ENCODE measurements around the gene TASP1. TPM values are rescaled to one million over a fixed set of nuclear protein-coding genes. Genes with fewer than 3 reads are reported as not detected.

Gene TASP1
- total and polyA plus RNA-seq, 4 donors, result 2.5 to 10.0 (median 4.7) TPM

GRCh38 chr20:13684566-13685222, 46.0 kb upstream of the TASP1 start:
- no peak for DNase-seq (ENCODE audit: low spot score)
- Histone ChIP-seq H3K27me3 (ENCODE audit: control insufficient read depth in 4 of 4, insufficient read depth in 4 of 4, low read length in 3 of 4) (no peaks in the 10 kb centered on the region), H3K9ac (ENCODE audit: low read depth in 1 of 2, low read length in 2 of 2) (no peak overlapping the region), H3K27ac (ENCODE audit: low read depth in 1 of 2, low read length in 2 of 2) (no peak overlapping the region), H3K36me3 (ENCODE audit: control insufficient read depth in 4 of 4, insufficient read depth in 3 of 4, low read depth in 1 of 4, low read length in 3 of 4) (no peaks in the 10 kb centered on the region), H3K4me1 (ENCODE audit: control insufficient read depth in 4 of 4, insufficient read depth in 4 of 4, low read length in 3 of 4) (peaks cover 0 to 4% (median 0%) of the 10 kb centered on the region in 4 donors), H3K4me3 (ENCODE audit: low read depth in 1 of 3, low read length in 3 of 3) (no peak overlapping the region), H3K9me3 (ENCODE audit: control insufficient read depth in 4 of 4, low read length in 3 of 4) (no peaks in the 10 kb centered on the region)
- no peak for TF ChIP-seq YY1 (IDR thresholded peaks at IDR 0.05)
- no peak for TF ChIP-seq RAD21 (IDR thresholded peaks at IDR 0.05)
- TF ChIP-seq FOXA2 (IDR thresholded peaks at IDR 0.05), result no peak
- 73% methylated on average over 5 of the region's 5 CpGs for WGBS

DNA sequence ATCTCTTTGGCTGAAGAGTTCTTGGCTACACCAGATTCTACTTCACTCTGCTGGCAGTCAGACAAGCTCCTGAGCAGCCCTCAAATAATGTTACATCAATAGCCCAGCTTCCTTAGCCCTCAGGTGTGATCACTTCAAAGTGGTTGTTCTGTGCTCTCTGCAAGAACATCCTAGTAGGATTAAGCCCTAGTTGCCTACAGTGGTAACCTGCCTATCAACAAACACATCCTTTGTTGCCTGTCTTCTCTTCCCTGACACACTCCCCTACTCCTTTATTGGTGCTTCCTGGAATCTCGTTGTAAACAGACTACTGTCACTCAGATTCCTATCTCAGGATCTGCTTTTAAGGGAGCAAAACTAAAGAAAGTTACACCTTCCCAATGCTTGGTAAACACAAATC, 45.1 kb upstream of the TASP1 start:
- 20% methylated on average over 1 of the region's 1 CpG for WGBS
- Histone ChIP-seq H3K4me3 (ENCODE audit: low read depth in 1 of 3, low read length in 3 of 3) (no peak overlapping the region), H3K36me3 (ENCODE audit: control insufficient read depth in 4 of 4, insufficient read depth in 3 of 4, low read depth in 1 of 4, low read length in 3 of 4) (no peaks in the 10 kb centered on the region), H3K9ac (ENCODE audit: low read depth in 1 of 2, low read length in 2 of 2) (no peak overlapping the region), H3K4me1 (ENCODE audit: control insufficient read depth in 4 of 4, insufficient read depth in 4 of 4, low read length in 3 of 4) (peaks cover 0 to 4% (median 0%) of the 10 kb centered on the region in 4 donors), H3K27ac (ENCODE audit: low read depth in 1 of 2, low read length in 2 of 2) (no peak overlapping the region), H3K9me3 (ENCODE audit: control insufficient read depth in 4 of 4, low read length in 3 of 4) (no peaks in the 10 kb centered on the region), H3K27me3 (ENCODE audit: control insufficient read depth in 4 of 4, insufficient read depth in 4 of 4, low read length in 3 of 4) (no peaks in the 10 kb centered on the region)
- no peak for DNase-seq (ENCODE audit: low spot score)
- TF ChIP-seq, protein P1, sequence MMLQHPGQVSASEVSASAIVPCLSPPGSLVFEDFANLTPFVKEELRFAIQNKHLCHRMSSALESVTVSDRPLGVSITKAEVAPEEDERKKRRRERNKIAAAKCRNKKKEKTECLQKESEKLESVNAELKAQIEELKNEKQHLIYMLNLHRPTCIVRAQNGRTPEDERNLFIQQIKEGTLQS (IDR thresholded peaks at IDR 0.05), result no peak
- TF ChIP-seq REST (IDR thresholded peaks at IDR 0.05), result no peak
- no peak for TF ChIP-seq GABPA (IDR thresholded peaks at IDR 0.05 in 1 of 2, conservative IDR thresholded peaks at IDR 0.05 in 1 of 2)
- no peak for TF ChIP-seq TAF1 (conservative IDR thresholded peaks at IDR 0.05)
- TF ChIP-seq YY1 (IDR thresholded peaks at IDR 0.05), result no peak
- TF ChIP-seq RXRA (IDR thresholded peaks at IDR 0.05), result no peak
- no peak for TF ChIP-seq HNF4G (IDR thresholded peaks at IDR 0.05)
- TF ChIP-seq FOXA2 (IDR thresholded peaks at IDR 0.05), result no peak
- no peak for TF ChIP-seq EGR1 (IDR thresholded peaks at IDR 0.05; ENCODE audit: low read depth in 2 of 2)
- TF ChIP-seq FOXA1 (IDR thresholded peaks at IDR 0.05), result no peak
- TF ChIP-seq NR2F2 (IDR thresholded peaks at IDR 0.05), result no peak
- TF ChIP-seq, protein P2, sequence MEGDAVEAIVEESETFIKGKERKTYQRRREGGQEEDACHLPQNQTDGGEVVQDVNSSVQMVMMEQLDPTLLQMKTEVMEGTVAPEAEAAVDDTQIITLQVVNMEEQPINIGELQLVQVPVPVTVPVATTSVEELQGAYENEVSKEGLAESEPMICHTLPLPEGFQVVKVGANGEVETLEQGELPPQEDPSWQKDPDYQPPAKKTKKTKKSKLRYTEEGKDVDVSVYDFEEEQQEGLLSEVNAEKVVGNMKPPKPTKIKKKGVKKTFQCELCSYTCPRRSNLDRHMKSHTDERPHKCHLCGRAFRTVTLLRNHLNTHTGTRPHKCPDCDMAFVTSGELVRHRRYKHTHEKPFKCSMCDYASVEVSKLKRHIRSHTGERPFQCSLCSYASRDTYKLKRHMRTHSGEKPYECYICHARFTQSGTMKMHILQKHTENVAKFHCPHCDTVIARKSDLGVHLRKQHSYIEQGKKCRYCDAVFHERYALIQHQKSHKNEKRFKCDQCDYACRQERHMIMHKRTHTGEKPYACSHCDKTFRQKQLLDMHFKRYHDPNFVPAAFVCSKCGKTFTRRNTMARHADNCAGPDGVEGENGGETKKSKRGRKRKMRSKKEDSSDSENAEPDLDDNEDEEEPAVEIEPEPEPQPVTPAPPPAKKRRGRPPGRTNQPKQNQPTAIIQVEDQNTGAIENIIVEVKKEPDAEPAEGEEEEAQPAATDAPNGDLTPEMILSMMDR (IDR thresholded peaks at IDR 0.05; ENCODE audit: low read depth, low read length, missing input control), result no peak
- TF ChIP-seq MAX (IDR thresholded peaks at IDR 0.05), result no peak
- TF ChIP-seq SP1 (IDR thresholded peaks at IDR 0.05), result no peak
- no peak for TF ChIP-seq ZBTB33 (IDR thresholded peaks at IDR 0.05)
- no peak for TF ChIP-seq RAD21 (IDR thresholded peaks at IDR 0.05)
- no peak for TF ChIP-seq JUND (IDR thresholded peaks at IDR 0.05)
- no peak for TF ChIP-seq HNF4A (conservative IDR thresholded peaks at IDR 0.05)
